GM12874 (cell line): ENCODE measurements around the gene LCE5A.
A peak's percentile ranks its signal among the peaks of the same experiment; 100 is the strongest.

Experiments
- CTCF ChIP-seq: IDR thresholded peaks from 2 replicates; pipeline ENCODE4 v1.5.1; 2011; ENCODE audit warnings: low read depth, mild to moderate bottlenecking, control low read depth, low read length, moderate library complexity; ENCODE audit not compliant: insufficient read depth

The LCE5A gene

GRCh38 chr1:152519851-152520250, 9.2 kb downstream of the LCE5A start:
- no peak for TF ChIP-seq CTCF

- TF ChIP-seq CTCF, result no peak
Measured at GRCh38 chr1:152520561-152521090, 10.0 kb downstream of the LCE5A start.

- no peak for TF ChIP-seq CTCF
Measured at GRCh38 chr1:152525080-152525641, 14.6 kb downstream of the LCE5A start.

- TF ChIP-seq CTCF, result peak; percentile 70
Measured at GRCh38 chr1:152533327-152533938, 22.8 kb downstream of the LCE5A start.

- no peak for TF ChIP-seq CTCF
Measured at GRCh38 chr1:152535774-152536173, 25.2 kb downstream of the LCE5A start.

GRCh38 chr1:152537496-152537895, 26.9 kb downstream of the LCE5A start:
- TF ChIP-seq CTCF, result no peak

GRCh38 chr1:152539901-152540300, 29.3 kb downstream of the LCE5A start:
- no peak for TF ChIP-seq CTCF
